Measurements from ENCODE around the gene PFN3.
A peak's percentile ranks its signal among the peaks of the same experiment; 100 is the strongest.

PFN3 gene

DNA sequence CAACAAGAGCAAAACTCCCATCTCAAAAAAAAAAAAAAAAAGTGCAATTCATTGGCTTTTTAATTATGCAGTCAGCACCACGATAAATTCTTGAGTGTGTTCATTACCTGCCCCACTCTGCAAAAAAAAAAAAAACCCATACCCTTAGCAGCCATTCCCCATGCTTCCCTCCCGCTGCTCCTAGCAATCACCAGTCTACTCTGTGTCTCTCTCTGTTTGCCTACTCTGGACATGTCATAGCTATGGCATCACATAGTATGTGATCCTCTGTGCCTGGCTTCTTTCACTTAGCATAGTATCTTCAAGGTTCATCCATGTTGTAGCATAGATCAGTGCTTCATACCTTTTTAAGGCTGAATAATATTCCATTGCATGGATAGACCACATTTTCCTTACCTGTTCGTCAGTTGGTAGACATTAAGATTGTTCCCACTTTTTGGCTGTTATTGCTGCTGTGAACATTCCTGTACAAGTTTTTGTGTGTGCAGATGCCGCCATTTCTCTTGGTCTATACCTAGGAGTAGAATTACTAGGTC, 39.1 kb upstream of the PFN3 start:
- H3K27ac ChIP-seq: no peak overlapping the region
- DNase-seq (ENCODE audit: low read depth, low spot score): no peak

DNA sequence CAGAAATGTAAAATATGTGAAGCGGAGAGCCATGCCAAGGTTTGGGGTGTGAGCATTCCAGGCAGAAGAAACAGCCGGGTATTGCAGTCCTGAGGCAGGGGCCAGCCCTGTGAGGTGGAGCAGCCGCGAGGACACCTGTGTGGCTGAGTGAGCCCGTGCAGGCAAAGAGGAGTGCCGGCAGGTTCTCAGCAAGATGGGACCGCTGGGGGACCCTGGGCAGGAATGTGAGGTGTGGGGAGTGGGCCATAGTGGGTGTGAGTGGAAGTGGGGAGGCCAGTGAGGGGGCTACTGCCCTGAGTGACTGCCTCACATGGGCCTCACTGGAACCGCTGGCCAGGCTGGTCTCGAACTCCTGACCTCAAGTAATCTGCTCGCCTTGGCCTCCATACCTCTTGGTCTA, 38.0 kb upstream of the PFN3 start:
- DNase-seq (ENCODE audit: low read depth, low spot score): no peak
- no peak overlapping the region for H3K27ac ChIP-seq

DNA sequence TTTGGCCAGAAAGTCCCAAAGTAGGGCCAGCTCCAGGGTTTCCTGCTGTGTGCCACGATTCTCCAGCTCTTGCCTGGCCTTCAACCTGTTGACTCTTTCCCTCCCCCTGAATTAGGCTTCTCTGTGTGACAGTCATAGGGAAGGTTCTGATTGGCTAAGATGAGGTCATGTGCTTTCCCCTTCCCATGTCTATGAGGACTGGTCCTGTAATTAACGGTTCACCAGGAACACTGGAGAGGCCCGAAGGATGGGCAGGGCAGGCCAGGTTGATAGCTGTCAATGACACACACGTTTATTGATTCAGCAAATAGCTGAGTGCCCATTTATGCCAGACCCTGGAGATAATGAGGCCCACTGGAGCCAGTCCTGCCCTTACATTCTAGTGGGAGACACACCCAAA, 37.2 kb upstream of the PFN3 start:
- no peak for DNase-seq (ENCODE audit: low read depth, low spot score)
- no peak overlapping the region for H3K27ac ChIP-seq

DNA sequence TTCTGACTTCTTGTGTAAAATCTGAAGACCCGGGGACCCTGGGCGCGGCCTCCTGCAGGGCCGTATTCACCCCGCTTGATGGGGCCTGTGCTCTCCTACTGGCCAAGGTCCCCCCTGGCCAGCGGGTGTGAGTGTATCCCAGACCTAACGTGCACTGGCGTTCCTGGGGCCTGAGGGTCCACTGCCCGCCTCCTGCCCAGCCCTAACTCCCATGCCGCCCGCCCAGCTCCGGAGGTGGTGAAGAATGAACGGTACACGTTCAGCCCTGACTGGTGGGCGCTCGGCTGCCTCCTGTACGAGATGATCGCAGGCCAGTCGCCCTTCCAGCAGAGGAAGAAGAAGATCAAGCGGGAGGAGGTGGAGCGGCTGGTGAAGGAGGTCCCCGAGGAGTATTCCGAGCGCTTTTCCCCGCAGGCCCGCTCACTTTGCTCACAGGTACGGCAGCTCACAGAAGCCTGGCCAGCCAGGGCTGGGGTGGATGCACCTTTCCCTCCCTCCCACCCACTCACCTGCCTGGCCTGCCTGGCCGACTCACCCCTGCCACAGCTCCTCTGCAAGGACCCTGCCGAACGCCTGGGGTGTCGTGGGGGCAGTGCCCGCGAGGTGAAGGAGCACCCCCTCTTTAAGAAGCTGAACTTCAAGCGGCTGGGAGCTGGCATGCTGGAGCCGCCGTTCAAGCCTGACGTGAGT, 35.5 kb upstream of the PFN3 start:
- no peak for DNase-seq (ENCODE audit: low read depth, low spot score)
- H3K27ac ChIP-seq: no peak overlapping the region

DNA sequence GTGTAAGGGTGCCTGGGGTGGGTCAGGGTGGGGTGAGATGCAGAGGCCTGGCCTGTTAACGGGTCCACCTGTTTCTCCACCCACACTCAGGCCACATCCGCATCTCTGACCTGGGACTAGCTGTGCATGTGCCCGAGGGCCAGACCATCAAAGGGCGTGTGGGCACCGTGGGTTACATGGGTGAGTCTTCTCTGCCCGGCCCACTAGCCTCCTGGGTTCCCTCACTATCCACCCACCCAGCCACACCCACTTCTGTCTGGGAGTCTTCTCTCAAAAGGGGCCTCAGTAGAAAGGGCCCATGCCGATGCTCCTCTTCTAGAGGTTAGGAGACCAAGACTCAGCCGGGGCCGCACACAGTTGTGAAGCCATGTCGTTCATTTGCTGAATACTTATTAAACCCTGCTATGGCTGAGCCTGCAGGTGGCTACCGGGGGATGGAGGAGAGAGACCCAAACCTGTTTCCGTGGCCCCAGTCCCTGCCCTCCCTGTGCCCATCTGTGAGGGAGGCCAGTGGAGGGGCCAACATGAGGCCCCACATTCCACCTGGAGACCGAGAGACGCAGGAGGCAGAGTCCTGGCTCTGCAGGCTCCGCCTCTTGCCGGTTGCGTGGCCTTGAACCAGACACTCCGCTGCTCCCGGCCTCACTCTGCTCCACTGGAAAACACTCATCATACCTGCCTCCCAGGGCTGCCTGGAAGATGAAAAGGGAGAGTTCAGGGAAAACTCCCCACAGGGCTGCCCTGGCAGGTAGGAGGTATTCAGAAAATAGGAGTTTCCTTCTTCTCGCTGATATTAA, 34.7 kb upstream of the PFN3 start:
- no peak overlapping the region for H3K27ac ChIP-seq
- DNase-seq (ENCODE audit: low read depth, low spot score): no peak

DNA sequence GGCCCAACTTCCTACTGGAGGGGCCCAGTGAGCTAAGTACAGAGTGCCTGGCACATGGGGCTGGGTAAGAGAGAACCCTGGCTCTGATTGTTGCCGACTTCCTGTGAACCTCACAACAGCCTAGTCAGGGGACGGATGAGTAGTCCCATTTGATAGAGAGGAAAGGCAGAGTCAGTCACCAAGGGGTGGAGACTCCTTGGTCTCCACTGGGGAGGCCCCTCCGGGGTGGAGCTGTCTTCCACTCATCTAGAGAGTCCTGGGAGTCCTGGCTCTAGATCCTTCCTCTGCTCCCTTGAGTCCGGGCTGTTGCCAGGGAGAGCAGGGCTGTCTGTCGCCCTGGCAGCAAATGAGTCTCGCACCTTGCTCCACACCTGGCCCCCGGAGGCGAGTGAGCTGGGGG, 34.0 kb upstream of the PFN3 start:
- no peak for DNase-seq (ENCODE audit: low read depth, low spot score)
- H3K27ac ChIP-seq: no peak overlapping the region

DNA sequence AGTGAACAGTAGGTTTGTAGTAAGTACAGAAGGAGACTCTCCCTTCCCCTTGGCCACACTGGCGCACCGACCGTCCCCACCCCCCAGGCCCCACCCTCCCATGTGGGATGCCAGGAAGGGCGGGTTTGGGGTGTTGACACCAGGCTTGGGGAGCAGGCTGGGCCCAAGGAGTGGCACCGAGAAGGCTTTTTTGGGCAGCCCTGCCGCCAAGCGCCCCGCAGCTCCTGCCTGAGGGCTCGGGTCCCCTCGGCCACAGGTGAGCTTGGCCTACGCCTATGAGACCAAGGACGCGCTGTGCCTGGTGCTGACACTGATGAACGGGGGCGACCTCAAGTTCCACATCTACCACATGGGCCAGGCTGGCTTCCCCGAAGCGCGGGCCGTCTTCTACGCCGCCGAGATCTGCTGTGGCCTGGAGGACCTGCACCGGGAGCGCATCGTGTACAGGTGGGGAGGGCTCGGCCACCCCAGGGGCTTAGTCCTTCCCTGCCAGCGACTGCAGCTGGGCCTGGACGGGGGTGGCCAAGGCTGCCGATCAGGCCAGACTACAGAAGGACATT, 33.3 kb upstream of the PFN3 start:
- H3K27ac ChIP-seq: no peak overlapping the region

GRCh38 chr5:177432839-177433657, 32.6 kb upstream of the PFN3 start:
- no peak for DNase-seq (ENCODE audit: low read depth, low spot score)
- H3K27ac ChIP-seq: no peak overlapping the region

More for the DNA sequence above, 33.3 kb upstream of the PFN3 start:
- DNase-seq (ENCODE audit: low read depth, low spot score): no peak

DNA sequence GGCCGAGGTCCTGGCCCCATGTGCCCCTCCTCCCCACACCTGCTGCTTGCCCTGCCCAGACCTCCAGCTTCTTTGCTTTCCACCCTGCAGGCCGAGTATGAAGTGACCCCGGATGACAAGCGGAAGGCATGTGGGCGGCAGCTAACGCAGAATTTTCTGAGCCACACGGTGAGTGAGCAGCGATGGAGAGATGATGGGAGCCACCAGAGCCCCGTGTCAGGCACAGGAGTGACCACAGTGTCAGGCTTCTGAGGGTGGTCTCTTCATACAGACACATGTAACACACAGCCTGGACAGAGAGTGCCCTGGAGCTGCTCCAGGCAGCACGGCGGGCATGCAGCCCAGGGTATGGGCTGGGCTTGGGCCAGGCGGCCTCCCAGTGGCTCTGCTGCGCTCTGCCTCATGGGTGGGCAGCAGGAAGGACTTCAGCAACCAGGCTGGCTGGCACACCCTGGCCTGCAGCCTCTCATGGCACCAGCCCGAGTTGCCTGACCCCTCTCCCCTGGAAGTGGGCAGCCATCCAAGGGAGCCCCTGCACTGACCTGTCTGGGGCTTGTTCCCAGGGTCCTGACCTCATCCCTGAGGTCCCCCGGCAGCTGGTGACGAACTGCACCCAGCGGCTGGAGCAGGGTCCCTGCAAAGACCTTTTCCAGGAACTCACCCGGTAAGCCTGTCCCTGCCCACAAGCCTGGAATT, 31.8 kb upstream of the PFN3 start:
- no peak for DNase-seq (ENCODE audit: low read depth, low spot score)
- H3K27ac ChIP-seq: no peak overlapping the region

DNA sequence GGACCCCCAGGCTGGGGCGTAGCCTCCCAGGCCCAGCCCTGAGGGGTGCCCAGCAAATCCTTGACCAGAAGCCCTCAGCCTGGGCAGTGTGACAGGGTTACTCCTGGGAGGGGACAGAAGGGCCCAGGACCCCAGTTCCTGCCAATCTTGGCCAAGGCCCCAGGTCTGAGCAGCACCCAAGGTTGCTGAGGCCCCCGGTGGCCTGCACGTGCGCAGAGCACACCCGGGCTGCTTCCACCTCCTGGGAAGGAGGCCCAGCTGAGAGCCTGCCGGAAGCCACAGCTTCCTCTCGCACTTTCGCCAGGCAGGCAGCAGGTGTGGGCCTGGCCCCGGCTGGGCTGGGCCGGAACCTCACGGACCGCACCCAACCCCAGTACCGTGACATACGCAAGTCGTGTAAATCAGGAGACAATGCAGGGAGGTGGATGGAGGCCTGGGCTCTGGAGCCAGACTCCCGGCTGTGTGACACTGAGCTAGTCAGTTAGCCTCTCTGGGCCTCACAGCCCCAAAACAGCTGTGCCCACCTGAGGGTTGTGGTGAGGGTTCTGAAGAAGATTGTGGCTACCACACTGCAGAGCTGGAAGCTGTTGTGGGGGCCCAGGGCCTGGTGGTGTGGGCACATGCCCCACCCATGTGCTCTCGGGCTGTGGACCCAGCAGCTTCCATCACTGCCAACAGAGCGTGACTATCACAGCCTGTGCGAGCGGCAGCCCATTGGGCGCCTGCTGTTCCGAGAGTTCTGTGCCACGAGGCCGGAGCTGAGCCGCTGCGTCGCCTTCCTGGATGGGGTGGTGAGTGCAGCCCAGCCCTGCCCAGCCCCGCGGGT, 31.1 kb upstream of the PFN3 start:
- peak overlapping the region; percentile 9 for H3K27ac ChIP-seq
- no peak for DNase-seq (ENCODE audit: low read depth, low spot score)

DNA sequence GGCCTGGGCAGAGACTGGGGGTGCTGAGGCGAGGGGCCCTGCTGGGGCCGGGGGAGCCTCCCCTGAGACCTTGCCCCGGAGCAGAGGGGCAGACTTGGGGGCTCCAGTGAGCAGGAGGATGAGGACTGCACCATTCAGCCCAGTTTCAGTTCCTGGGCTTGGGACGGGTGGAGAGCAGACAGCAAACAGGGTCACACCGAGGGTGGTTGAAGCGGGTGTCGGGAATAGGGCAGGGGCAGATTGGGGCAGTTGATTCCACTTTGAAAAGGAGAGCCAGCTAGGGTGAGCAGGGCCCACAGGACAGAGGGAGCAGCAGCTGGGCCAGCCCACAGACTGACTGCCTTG, 30.5 kb upstream of the PFN3 start:
- H3K27ac ChIP-seq: peak overlapping the region; percentile 9
- no peak for DNase-seq (ENCODE audit: low read depth, low spot score)

GRCh38 chr5:177430140-177430951, 29.9 kb upstream of the PFN3 start:
- H3K27ac ChIP-seq: peak overlapping the region; percentile 9
- no peak for DNase-seq (ENCODE audit: low read depth, low spot score)

GRCh38 chr5:177429248-177430040, 29.0 kb upstream of the PFN3 start:
- no peak for DNase-seq (ENCODE audit: low read depth, low spot score)
- H3K27ac ChIP-seq: no peak overlapping the region

- no peak for DNase-seq (ENCODE audit: low read depth, low spot score)
These were observed 28.2 kb upstream of the PFN3 start for GRCh38 chr5:177428574-177429217.

GRCh38 chr5:177427919-177428573, 27.6 kb upstream of the PFN3 start:
- H3K27ac ChIP-seq: no peak overlapping the region
- no peak for DNase-seq (ENCODE audit: low read depth, low spot score)

More at GRCh38 chr5:177428574-177429217, 28.2 kb upstream of the PFN3 start:
- H3K27ac ChIP-seq: no peak overlapping the region

DNA sequence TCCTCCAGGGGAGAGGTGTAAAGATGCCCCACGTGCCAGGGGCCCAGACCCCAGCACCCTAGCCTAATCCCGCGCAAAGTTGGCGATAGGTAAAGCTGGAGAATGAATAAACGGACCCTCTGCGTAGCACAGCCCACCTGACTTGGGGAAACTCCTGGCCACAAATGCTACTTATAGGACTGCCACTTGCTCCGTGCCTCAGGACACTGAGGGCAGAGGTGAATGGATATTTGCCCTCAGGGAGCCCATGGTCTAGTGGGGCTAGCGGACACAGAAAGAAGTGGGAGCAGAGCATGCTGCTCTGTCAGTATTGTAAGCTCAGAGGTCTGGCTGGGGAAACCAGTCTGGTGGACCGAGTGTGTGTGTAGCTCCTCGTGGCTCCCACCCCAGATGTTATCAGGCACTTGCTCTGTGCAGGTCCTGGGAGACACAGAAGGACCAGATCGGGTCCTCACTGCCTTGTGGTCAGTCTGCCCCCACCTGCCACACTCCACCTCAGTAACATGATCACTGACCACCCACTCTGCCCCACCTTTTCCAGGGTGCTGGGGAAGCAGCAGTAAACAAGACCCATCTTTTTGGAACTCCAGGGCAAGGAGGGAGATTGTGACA, 26.9 kb upstream of the PFN3 start:
- H3K27ac ChIP-seq: peak overlapping the region; percentile 89
- DNase-seq (ENCODE audit: low read depth, low spot score): no peak

Measured in epithelial cell of prostate (primary cell).